Measurements from ENCODE around the gene DYNC1LI2. TPM values are rescaled to one million over a fixed set of nuclear protein-coding genes. Genes with fewer than 3 reads are reported as not detected.

DYNC1LI2 gene
- total and polyA plus RNA-seq, 9 of the 15 experiments (the other 6 are each of a cell fraction or from before 2014, with no cell fraction given): 5.1 to 48.9 (median 38.2) TPM

DNA sequence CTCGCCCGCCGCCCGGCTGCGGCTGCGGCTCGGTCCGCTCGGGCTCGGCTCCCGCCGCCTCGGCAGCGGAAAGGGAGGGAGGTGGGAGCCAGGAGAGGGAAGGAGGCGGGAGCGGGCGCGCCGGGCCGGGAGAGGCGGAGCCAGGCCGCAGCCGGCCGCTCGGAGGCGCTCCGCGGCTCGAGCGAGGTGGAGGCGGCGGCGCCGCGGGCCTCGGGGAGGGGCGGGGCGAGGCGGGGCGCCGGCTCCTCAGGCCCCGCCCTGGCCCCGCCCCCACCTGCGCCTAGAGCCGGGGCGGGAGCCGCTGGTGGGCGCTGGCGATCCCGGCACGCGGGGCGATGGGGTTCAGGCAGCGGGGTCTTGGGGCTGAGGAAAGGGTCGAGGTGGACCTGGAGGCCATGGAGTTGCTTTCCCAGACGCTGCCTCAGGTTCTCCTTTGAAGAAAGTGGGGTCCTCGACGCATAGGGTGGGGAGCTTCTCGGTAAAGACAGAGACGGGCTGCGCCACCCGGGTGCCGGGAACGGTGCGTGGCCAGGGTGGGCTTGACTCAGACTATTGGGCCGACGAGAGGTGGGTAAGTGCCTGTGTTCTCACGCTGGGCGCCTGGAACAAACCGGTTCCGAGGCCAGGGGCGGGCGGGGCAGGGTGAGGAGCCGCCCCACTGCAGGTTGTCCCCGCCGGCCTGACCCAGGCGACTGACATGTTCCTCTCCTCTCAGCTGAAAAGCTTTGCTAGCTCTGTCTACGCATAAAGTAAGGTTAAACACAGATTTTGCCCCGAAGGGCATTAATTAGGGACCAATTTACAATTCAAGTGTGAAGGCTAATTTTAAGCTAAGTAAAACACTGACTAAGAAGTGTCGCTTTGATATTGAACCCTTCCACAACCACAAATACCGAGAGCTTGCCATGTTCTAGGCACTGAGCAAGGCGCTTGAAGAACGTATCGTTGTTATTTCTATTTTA lies 54.5 kb downstream of the DYNC1LI2 start, which contains the start of gene CMTM4 (continued):
- TF ChIP-seq, protein P1, sequence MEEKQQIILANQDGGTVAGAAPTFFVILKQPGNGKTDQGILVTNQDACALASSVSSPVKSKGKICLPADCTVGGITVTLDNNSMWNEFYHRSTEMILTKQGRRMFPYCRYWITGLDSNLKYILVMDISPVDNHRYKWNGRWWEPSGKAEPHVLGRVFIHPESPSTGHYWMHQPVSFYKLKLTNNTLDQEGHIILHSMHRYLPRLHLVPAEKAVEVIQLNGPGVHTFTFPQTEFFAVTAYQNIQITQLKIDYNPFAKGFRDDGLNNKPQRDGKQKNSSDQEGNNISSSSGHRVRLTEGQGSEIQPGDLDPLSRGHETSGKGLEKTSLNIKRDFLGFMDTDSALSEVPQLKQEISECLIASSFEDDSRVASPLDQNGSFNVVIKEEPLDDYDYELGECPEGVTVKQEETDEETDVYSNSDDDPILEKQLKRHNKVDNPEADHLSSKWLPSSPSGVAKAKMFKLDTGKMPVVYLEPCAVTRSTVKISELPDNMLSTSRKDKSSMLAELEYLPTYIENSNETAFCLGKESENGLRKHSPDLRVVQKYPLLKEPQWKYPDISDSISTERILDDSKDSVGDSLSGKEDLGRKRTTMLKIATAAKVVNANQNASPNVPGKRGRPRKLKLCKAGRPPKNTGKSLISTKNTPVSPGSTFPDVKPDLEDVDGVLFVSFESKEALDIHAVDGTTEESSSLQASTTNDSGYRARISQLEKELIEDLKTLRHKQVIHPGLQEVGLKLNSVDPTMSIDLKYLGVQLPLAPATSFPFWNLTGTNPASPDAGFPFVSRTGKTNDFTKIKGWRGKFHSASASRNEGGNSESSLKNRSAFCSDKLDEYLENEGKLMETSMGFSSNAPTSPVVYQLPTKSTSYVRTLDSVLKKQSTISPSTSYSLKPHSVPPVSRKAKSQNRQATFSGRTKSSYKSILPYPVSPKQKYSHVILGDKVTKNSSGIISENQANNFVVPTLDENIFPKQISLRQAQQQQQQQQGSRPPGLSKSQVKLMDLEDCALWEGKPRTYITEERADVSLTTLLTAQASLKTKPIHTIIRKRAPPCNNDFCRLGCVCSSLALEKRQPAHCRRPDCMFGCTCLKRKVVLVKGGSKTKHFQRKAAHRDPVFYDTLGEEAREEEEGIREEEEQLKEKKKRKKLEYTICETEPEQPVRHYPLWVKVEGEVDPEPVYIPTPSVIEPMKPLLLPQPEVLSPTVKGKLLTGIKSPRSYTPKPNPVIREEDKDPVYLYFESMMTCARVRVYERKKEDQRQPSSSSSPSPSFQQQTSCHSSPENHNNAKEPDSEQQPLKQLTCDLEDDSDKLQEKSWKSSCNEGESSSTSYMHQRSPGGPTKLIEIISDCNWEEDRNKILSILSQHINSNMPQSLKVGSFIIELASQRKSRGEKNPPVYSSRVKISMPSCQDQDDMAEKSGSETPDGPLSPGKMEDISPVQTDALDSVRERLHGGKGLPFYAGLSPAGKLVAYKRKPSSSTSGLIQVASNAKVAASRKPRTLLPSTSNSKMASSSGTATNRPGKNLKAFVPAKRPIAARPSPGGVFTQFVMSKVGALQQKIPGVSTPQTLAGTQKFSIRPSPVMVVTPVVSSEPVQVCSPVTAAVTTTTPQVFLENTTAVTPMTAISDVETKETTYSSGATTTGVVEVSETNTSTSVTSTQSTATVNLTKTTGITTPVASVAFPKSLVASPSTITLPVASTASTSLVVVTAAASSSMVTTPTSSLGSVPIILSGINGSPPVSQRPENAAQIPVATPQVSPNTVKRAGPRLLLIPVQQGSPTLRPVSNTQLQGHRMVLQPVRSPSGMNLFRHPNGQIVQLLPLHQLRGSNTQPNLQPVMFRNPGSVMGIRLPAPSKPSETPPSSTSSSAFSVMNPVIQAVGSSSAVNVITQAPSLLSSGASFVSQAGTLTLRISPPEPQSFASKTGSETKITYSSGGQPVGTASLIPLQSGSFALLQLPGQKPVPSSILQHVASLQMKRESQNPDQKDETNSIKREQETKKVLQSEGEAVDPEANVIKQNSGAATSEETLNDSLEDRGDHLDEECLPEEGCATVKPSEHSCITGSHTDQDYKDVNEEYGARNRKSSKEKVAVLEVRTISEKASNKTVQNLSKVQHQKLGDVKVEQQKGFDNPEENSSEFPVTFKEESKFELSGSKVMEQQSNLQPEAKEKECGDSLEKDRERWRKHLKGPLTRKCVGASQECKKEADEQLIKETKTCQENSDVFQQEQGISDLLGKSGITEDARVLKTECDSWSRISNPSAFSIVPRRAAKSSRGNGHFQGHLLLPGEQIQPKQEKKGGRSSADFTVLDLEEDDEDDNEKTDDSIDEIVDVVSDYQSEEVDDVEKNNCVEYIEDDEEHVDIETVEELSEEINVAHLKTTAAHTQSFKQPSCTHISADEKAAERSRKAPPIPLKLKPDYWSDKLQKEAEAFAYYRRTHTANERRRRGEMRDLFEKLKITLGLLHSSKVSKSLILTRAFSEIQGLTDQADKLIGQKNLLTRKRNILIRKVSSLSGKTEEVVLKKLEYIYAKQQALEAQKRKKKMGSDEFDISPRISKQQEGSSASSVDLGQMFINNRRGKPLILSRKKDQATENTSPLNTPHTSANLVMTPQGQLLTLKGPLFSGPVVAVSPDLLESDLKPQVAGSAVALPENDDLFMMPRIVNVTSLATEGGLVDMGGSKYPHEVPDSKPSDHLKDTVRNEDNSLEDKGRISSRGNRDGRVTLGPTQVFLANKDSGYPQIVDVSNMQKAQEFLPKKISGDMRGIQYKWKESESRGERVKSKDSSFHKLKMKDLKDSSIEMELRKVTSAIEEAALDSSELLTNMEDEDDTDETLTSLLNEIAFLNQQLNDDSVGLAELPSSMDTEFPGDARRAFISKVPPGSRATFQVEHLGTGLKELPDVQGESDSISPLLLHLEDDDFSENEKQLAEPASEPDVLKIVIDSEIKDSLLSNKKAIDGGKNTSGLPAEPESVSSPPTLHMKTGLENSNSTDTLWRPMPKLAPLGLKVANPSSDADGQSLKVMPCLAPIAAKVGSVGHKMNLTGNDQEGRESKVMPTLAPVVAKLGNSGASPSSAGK (IDR thresholded peaks at IDR 0.05): peak; percentile 46
- TF ChIP-seq HNRNPLL (IDR thresholded peaks at IDR 0.05; ENCODE audit: low read depth, low read length, poor library complexity, severe bottlenecking): no peak
- TF ChIP-seq GTF2A2 (tag; IDR thresholded peaks at IDR 0.05): no peak
- no peak for TF ChIP-seq TARDBP (IDR thresholded peaks at IDR 0.05)
- no peak for TF ChIP-seq MCM5 (IDR thresholded peaks at IDR 0.05; ENCODE audit: low read depth)
- no peak for TF ChIP-seq NFE2 (IDR thresholded peaks at IDR 0.05; ENCODE audit: low read depth)
- TF ChIP-seq ZBTB11 (CRISPR knock-in tag; IDR thresholded peaks at IDR 0.05): no peak
- no peak for TF ChIP-seq NCOA6 (IDR thresholded peaks at IDR 0.05)

Data from K562 (cell line).